ENCODE data around the gene ZCCHC7.

- TF ChIP-seq CTCF (IDR thresholded peaks at IDR 0.05; ENCODE audit: control extremely low read depth in 1 of 3, insufficient read depth in 1 of 3, low read depth in 1 of 3, low read length in 3 of 3), result no peak
- no peak for TF ChIP-seq GTF2F1 (IDR thresholded peaks at IDR 0.05; ENCODE audit: borderline replicate concordance, low read depth, low read length)
- no peak for TF ChIP-seq KDM5A (IDR thresholded peaks at IDR 0.05; ENCODE audit: low read length)
Measured at GRCh38 chr9:37327553-37327952, 207.2 kb downstream of the ZCCHC7 start.
